ENCODE data around the gene FGFR3. TPM values are rescaled to one million over a fixed set of nuclear protein-coding genes. Genes with fewer than 3 reads are reported as not detected.

FGFR3 gene
- total and polyA plus RNA-seq, 2 of the 8 experiments (the other 6 are each of a cell fraction or from before 2014, with no cell fraction given), result 9.0 to 19.5 TPM

DNA sequence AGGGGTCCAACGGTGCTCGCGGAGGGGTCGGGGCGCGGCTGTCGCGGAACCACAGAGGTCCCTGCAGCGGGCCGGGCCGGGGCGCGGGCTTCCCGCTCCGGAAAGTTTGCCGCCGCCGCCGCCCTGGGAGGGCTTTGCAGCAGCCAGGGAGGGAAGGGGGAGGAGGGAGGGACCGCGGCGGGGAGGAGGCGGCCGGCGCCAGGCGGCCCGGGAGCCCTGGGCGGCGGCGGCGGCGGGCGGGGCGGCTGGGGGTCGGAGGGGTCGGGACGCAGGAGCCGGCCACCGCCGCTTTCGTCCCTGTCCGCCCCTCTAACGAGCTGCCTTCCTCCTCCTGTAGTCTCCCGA is 375 bp downstream of the FGFR3 start:
- Histone ChIP-seq H3K4me1 (replicated peaks in 1 of 4; ENCODE audit: control insufficient read depth in 3 of 4, insufficient read depth in 4 of 4, low read length in 3 of 4) (peaks cover 0 to 19% (median 9%) of the 10 kb centered on the region in 4 experiments; a peak in 6 of 7 replicates), H3K79me2 (ENCODE audit: control insufficient read depth in 1 of 2, insufficient read depth in 2 of 2, low read length in 2 of 2) (peaks cover 0 to 5% of the 10 kb centered on the region in 2 experiments; a peak in 1 of 4 replicates), H3K56ac (replicated peaks; ENCODE audit: insufficient read length, low read depth, low read length) (no peak overlapping the region), H3K9ac (replicated peaks in 1 of 4; ENCODE audit: extremely low read depth in 1 of 4, low read depth in 3 of 4, low read length in 3 of 4) (peak overlapping the region in 1 of 4 experiments; percentile 86; a peak in 2 of 7 replicates), H4K5ac (ENCODE audit: insufficient read length, low read depth, low read length) (no peak overlapping the region), H2BK20ac (ENCODE audit: low read length) (no peak overlapping the region), H3K23ac (ENCODE audit: insufficient read length) (no peak overlapping the region), H2AK5ac (ENCODE audit: low read depth, low read length) (no peak overlapping the region), H3K4me3 (ENCODE audit: extremely low read depth in 1 of 4, insufficient read depth in 2 of 4, low read depth in 3 of 4, low read length in 4 of 4) (peak overlapping the region; percentile 55 to 71 (median 64); a peak in 6 of 8 replicates), H2BK5ac (ENCODE audit: low read depth, low read length) (no peak overlapping the region), H3K9me3 (ENCODE audit: insufficient read depth in 2 of 2, low read depth in 1 of 2, low read length in 1 of 2) (no peaks in the 10 kb centered on the region), H2BK120ac (replicated peaks; ENCODE audit: low read depth, low read length) (no peak overlapping the region), H4K20me1 (replicated peaks in 1 of 2; ENCODE audit: control insufficient read depth in 1 of 2, insufficient read depth in 2 of 2, low read length in 2 of 2) (peaks cover 6 to 13% of the 10 kb centered on the region in 2 experiments), H2BK12ac (ENCODE audit: low read depth, low read length) (no peak overlapping the region), H3K27ac (ENCODE audit: low read depth, low read length) (no peak overlapping the region), H3K18ac (ENCODE audit: extremely low read depth, low read length) (no peak overlapping the region), H4K91ac (replicated peaks; ENCODE audit: insufficient read length, low read length) (no peak overlapping the region), H3K23me2 (ENCODE audit: low read depth, low read length) (peaks cover 17% of the 10 kb centered on the region; the same call in 1 of the 2 replicates), H4K8ac (ENCODE audit: extremely low read depth, insufficient read depth, low read length) (0 out of 2 replicates have a peak overlapping the region, but pooled peaks have one; percentile 38), H3K27me3 (replicated peaks in 1 of 4; ENCODE audit: control insufficient read depth in 3 of 4, extremely low read depth in 1 of 4, insufficient read depth in 3 of 4, low read length in 3 of 4) (peaks cover 5 to 44% (median 36%) of the 10 kb centered on the region in 4 experiments), H3K4me2 (ENCODE audit: insufficient read depth in 1 of 2, low read depth in 2 of 2, low read length in 2 of 2) (peak overlapping the region; percentile 66 to 91; a peak in 3 of 4 replicates), H3K79me1 (ENCODE audit: low read depth, low read length) (peaks cover 7% of the 10 kb centered on the region; the same call in 1 of the 2 replicates), H3K36me3 (ENCODE audit: control insufficient read depth in 2 of 4, insufficient read depth in 4 of 4, low read length in 3 of 4) (no peaks in the 10 kb centered on the region; a peak in 1 of 8 replicates), H2AFZ (ENCODE audit: low read length) (no peak overlapping the region), H3K4ac (replicated peaks; ENCODE audit: insufficient read length, low read depth, low read length) (no peak overlapping the region), H2BK15ac (ENCODE audit: low read length) (no peak overlapping the region), H3K14ac (ENCODE audit: insufficient read length) (no peak overlapping the region)
- TF ChIP-seq CBX8 (IDR thresholded peaks at IDR 0.05; ENCODE audit: borderline replicate concordance, low read depth, low read length), result no peak
- peak; percentile 55 for TF ChIP-seq KDM4A (IDR thresholded peaks at IDR 0.05; ENCODE audit: low read depth, low read length, severe bottlenecking)
- ChIA-PET CTCF (ENCODE audit: partially characterized antibody) (interaction anchor here (1.0 to 71.2 kb wide), 4 partner anchors 9 to 28 kb away, joined by 3 to 2507 read pairs (median 10); no protein-coding TSS in a partner anchor), POLR2A (ENCODE audit: partially characterized antibody) (interaction anchor here (0.9 to 11.0 kb wide), 12 partner anchors 11 to 81 kb away, joined by 3 to 170 read pairs (median 5); partner anchors contain the start of genes SLBP, TACC3 and TMEM129)
- DNase-seq (ENCODE audit: low read depth in 1 of 2, low spot score in 2 of 2) (no peak), FAIRE-seq (no peak)
- WGBS, 2 experiments (ENCODE audit: extremely low coverage in 1 of 2, insufficient coverage in 1 of 2, insufficient read length in 1 of 2, insufficient replicate concordance in 2 of 2, low coverage in 1 of 2, low lambda C conversion rate in 2 of 2, missing lambda C conversion rate in 1 of 2), result no CpG with 5 or more reads among the region's 44 CpGs

All from H1 (cell line).